ENCODE data around the gene SYK.

SYK gene

DNA sequence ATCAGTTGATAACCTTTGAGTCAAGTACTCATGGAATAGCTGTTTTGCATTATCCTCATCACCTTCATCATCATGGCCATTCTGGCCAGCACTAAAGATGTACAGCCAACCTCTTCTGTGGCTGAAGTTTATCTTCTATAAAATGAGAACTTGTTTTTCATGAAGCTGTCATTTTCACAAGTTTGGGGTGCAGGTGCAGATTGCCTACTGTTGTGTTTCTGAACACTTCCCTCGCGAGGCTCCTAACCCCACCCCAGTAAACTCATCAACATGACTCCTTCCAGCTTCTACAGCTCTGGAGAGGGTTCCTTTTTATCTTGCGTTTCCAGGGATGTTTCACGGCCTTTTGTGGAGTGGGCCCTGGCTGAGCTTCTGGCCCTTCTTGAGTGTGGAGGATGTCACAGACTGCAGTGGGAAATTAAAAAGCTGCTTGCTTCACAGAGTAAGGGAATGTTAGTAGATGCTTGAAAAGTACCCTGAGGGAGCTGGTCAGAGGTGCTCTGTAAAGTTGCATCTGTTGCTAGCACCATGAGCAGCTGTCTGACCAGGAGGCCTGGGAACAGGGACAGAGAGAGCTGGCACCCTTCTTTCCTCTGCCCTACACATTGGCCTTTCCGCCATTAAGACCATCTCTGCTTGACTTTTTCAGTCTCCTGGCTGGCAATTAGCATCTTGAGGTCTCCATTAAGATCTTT lies 24.9 kb downstream of the SYK start:
- DNase-seq: no peak

DNA sequence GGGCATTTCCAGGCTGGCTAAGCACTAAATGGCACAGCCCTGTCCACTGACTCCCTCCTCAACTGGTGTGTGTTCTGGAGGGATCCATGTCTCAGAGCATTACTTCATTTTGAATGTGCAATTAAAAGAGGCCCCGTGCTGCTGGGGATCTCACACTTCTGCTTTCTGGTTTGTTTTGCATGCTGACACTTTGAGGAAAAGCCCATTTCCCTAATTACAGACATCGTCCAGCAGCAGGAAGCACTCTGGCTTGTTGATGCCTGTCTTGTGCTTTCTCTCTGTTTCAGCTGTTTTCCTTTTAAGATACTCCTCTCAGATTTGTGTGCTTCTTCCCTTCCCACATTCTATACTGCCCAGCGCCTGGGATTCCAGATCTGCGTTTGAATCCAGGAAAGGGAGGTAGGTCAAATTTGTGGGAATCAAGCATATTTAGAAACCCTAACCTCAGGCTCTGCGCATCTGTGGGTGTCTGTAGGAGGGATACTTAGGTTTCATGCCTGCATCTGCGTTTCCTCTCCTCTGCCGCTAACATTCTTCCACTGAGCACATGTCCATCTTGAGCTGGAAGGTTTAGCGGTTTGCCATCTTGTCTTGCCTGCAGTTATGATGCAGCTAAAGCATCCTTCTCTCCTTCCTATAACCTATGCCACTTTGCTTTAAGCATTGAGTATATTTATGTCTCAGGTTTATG lies 25.7 kb downstream of the SYK start:
- no peak for DNase-seq

DNA sequence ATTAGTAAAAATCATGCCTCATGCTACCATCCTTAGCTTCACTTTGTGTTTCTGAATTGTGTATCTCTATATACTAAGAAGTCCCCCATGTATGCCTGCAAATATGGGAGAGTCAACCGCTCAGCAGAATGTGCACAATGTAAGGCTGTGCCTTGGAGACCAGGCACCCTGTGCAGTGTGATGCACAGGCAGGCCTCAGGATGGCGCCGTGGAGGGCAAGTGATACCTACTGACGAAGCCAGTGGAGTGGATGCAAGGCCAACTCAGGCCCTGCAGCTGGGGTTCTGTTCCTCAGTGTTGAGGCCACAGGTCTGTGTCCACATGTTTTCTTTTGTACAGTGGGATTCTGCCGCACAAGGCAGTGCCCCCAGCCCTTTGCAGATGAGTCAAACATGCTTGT lies 28.4 kb downstream of the SYK start:
- DNase-seq: no peak

DNA sequence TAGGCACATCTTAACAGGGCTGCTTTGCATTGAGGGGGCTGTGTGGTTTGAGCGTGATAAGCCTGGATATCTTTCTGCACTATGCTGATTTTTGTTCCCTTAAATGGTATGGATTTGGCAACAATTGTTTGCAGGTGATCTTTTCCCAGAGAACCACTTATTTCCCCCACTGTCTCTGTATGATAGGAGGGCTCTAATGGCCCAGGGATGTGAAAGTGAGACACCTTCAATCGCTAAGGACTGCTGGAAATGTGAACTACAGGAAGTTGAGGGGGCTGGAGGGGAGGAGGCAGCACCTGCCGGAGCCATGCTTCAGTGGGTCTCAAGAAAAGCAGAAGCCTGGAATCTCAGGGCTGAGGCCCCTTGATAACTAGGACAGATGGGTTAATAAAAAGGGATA lies 29.4 kb downstream of the SYK start:
- DNase-seq: no peak

DNA sequence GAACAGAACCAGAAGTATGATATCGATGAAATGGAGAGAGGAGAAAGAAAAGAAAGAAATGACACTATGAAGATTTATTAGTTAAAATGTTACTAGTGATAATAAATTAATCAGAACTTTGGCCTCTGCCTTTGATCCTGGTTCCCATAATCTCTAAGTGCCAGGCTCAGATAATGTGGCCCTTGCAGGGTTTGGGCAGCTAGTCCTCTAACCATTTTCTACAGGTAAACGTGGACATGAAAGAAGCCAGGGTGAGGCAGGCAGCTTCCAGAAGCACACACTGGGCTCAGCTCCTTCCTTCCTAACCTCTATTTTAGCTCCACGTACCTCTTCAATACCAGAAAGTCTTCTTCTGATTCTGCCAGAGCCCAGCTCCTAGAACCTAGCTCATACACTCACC lies 30.6 kb downstream of the SYK start:
- DNase-seq: no peak

DNA sequence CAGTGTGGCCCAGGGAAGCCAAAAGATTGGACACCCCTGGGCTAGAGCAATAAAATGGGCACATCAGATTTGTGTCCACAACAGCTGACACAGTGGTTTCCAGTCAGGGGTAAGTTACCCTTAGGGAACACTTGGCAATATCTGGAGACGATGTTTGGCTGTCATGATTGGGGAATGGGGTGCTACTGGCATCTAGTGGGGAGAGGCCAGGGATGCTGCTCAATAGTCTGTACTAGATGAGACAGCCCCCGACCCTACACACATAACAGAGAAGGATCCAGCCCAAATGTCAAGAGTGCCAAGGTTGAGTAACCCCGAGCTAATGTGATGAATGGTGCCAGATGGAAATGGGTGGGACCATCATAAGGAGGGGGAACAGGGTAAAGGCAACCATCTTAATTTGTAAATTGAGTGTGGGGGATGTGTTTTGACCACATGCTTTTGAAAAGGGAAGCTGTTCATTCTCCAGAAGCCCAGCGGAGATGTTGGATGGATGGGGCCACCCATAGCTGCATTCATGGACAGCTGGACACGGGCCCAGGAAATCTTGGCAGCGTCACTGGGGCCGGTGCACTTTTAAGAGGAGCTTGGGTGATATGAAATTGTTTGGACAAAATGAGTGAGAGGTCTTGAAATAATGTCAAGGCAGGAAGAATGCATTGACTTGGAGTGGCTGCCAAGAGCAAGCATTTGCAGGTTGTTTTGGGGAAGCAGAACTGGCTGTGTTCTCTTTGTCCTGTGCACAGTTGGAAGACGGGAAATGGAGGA lies 33.4 kb downstream of the SYK start:
- no peak for DNase-seq

DNA sequence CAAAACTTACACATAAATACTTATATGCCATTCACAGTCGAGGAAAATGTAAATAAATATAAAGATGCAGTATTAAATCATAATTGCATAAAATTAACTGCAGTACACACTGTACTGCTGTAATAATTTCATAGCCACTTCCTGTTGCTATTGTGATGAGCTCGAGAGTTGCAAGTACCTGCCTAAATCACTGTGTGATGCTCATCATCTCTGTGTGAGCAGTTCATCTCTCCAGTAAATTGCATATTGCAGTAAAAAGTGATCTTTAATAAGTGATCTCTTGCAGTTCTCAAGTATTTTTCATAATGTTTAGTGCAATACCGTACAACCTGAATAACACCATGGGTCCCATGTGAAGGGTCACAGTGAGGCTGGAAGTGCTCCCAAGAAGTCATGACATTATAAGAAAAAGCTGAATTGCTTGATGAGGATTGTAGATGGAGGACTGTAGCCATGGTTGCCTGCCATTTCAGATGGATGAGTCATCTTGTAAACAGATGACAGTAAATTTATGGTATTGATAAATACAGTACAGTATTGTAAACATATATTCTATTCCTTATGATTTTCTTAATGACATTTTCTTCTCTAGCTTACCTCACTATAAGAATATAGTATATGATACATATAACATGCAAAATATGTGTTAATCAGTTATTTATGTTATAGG lies 34.9 kb downstream of the SYK start:
- DNase-seq: no peak

DNA sequence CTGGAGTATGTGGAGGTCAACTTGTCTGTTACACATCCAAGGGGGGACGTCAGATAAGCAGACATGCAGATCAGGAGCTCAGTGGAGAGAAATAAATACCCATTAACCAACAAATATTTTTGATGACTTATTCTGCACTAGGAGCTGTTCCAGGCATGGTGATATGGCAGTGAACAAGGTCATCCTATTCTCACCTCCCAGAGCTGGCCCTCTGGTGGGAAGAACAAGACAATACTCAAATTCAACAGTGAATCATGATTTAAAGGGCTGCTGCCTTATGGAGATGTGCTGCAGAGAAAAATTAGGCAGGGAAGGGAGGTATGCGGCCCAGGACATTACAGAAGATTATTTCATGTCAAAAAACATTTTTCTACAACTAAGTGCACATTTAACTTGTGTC lies 36.5 kb downstream of the SYK start:
- no peak for DNase-seq

DNA sequence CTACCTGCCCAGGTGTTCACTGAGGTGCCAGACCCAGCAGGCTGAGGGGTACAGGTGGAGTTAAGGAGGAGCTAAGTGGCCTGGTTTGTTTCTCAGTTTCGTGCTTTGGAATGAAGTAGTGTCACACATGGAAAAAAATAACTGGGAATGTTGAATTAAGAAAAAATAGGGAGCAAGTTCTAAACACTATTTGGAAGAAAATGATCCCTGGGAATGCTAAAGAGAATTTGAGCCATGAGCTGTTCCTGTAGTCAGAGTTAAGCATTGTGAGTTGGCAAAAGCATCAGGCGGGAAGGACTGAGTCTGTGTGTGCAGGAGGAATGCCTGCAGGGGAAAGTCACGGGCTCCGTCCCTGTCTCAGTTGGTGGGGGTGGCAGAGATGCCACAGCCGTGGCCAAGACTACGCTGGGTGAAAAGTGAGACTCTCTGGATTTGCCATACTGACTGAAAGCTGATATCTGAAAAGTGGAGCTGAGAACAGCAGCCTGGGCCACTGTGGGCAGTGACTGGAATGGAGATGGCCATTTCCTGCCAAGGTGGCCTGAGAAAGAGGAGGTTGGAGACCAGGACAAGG lies 37.0 kb downstream of the SYK start:
- no peak for DNase-seq

DNA sequence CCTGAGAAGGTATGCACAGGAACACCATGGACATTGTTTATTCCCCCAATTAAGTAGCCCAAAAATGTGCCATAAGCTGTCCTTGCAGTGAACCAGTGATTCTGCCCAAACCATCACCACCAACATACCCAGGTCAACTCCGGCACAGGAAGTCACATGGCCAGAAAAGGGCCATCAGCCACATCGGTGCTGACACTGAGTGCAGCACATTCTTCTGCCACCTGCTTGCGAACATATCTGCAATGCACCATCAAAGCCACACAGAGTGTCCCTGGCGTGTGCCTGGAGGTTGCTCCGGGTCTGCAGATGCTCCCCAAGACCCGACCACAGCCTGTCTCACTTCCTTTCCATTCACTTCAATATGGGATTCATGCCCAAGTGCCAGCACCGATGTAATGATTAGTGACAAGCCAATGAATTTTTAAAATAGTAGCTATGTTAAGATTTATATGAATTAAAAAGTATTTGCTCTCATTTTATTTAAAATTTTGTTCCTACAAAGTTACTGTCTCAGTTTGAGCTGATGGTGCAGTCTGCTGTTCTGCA lies 37.6 kb downstream of the SYK start:
- no peak for DNase-seq

DNA sequence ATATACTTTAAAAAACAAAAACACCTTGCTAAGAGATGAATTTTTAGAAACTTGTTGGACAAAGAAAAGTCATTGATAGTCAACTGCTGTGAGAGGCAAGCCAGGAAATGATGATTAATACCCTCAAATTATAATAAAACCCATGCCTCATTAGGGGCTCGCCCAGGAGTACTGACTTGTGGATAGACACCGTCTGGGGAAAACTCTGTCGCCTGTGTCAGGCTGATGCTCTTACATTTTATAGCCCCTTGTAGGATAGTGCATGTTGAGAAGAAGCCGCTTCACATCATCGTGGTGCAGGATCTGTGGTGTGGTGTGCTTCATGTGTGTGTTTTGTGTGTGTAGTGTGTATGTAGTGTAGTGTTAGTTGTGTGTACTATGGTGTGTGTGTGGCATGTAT lies 39.1 kb downstream of the SYK start:
- DNase-seq: no peak

DNA sequence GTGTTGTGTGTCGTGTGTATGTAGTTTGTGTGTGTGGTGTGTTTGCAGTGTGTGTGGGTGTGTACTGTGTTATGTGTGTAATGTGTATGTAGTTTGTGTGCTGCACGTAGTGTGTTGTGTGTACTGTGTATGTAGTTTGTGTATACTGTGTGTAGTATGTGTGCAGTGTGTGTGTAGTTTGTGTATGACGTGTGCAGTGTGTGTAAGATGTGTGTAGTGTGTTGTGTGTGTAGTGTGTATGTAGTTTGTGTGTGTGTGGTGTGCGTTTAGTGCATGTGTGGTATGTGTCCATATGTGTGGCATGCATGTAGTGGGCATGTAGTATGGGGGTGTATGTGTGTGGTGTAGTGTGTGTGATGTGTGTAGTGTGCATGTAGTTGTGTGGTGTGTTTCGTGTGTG lies 39.6 kb downstream of the SYK start:
- no peak for DNase-seq

DNA sequence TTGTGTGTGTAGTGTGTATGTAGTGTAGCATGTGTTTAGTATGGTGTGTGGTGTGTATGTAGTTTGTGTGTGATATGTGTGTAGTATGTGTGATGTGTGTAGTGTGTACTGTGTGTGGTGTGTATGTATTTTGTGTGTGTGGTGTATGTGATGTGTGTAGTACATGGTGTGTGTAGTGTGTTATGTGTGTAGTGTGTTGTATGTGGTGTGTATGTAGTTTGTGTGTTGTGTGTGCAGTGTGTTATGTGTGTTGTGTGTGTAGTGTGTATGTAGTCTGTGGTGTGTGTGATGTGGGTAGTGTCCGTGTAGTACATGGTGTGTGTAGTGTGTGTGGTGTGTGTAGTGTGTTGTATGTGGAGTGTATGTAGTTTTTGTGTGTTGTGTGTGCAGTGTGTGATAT lies 40.0 kb downstream of the SYK start:
- no peak for DNase-seq

DNA sequence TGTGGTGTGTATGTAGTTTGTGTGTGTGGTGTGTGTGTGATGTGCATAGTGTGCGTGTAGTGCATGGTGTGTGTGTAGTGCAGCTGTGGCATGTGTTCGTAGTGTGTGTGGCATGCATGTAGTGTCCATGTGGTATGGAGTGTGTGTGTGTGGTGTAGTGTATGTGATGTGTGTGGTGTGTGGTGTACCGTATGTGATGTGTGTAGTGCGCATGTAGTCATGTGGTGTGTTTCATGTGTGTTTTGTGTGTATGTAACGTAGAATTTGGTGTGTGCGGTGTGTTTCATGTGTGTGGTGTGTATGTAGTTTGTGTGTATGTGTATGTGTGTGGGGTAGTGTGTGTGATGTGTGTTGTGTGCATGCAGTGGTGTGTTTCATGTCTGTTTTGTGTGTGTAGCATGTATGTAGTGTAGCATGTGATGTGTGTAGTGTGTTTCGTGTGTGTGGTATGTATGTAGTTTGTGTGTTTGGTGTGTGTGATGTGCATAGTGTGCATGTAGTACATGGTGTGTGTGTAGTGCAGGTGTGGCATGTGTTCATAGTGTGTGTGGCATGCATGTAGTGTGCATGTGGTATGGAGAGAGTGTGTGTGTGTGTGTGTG lies 40.7 kb downstream of the SYK start:
- DNase-seq: no peak

DNA sequence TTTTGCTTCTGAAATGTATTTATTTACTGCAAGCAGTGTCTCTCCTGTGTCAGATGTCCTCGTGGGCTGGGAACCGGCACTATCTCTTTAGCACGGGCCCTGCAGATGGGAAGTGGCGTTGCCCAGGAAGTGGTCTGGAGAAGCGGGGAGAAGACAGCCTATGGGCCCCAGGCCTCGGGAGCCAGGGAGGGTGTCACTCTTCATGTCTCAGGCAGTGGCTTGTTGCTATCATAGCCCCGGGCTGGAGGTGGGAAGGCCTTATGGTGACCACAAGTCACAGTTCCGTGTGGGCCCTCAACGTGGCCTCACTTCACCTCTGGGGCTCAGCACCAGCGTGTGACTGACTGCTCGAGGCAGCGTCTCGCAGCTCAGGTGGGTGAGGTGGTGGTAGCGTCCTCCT lies 41.4 kb downstream of the SYK start:
- DNase-seq: no peak

DNA sequence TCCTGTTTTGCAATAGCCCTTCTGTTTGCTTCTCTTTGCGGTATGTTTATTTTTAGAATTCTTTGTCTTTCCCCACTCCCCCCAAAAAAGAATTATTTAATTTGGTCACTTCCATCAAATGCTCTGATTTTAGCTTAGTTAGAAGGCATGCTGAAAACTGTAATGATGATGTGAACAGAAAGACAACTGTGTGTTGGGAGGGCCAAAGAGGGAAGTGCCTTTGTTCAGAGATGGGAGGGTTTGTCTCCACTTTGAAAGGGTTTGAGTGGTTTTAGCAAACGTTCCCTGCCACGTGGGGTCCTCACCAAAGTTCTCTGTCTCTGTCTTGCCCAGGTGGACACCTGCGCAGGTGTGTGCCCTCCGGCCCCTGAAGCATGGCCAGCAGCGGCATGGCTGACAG lies 41.9 kb downstream of the SYK start:
- DNase-seq: no peak

DNA sequence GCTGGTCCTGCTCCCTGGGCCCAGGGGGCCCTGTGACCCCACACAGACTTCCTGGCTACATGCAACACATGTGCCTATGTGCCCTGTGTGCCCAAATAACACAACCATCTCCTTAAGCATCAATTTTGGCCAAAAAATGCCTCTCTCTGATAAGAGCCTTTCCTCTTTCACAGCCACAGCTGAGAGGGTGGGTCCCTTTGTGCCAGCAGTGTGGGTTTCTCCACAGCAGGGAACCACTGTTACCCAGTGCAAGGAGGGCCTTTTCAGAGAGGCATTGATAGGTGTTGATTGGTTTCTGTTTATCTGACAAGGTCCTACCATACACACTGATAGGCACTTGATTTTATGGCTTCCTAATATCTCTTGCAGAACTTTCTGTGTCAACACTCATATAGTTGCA lies 42.7 kb downstream of the SYK start:
- no peak for DNase-seq

DNA sequence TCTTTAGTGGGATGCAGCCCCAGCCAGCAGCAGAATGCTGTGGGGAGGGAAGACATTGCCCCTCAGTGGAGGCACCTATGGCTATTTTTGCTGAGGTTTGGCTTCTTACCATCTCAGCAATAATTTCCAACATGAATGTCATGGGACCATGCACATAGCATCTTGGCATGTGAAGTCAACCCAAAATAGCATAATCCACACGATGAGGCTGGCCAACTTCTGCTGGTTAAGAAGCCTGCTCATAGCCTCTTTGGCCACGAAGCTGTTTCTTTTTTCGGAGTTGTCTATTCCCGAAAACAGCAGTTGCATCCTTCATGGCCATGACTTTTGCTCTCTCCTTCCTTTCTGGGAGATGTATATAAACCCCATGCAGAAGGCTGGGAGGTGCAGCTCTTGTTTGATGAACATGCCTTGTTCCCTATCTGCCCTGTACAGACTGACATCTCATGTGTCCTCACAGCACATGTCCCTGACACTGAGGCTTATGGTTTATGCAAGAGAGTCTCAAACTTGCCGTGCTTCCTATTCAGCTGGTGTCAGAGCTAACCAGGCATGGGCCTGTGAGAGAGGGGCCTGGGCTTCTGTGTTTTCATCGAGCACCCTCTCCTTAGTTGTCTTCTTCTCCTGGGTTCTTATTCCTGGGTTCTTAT lies 45.3 kb downstream of the SYK start:
- DNase-seq: no peak

DNA sequence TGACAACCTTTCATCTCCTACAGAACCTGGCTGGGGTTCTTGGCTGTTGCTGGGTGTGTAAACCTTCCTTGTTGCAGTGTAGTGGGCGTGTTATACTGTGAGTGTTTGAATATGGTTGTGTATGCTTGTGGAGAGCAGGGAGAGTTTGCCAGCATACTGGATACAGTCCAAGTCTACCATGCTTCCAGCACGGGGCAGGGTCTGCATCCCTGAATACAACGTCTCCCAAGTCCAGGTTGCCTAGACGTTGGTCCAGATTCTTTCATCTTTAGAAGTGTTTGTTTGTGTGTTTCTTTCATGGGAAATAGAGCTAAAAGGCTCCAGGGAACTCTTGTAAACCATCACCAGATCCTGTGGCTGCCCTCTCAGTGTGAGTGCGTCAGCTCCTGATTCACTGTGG lies 46.4 kb downstream of the SYK start:
- no peak for DNase-seq

DNA sequence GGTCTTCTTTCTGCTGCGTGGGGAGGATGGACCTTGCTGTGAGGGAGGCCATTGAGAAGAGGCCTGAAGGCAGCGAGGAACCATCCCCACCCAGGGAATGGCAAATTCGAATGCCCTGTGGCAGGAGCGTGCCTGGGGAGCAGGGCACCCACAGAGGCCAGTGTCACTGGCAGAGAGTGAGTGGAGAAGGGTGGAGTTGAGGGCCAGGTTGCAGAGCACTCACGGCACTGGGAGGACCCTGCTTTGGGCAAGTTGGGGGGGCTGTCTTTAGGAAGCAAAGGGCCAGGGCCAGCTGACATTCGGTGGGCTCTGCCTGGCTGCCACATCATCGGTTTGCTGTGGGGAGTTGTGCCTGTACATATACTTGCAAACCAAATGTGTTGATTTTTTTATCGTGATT lies 47.2 kb downstream of the SYK start:
- DNase-seq: no peak

DNA sequence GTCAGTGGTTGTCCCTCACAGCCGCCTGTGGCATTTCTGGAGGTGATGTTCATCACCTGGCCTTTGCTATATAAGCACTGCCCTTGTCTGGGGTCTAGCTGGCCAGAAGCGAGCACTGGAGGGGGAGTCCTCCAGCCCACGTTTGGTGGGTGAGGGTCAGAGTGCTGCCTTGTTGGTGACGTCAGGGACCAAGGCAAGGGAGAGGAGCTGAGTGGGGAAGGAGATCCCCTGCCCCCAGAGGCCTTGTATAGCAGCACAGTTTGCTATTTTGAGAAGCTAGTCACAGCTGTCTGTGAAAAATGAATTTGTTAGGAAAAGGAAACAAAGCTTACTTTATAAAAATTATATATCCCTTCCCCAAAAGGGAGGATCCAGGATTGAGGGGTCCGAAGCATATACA lies 49.8 kb downstream of the SYK start:
- DNase-seq: no peak

DNA sequence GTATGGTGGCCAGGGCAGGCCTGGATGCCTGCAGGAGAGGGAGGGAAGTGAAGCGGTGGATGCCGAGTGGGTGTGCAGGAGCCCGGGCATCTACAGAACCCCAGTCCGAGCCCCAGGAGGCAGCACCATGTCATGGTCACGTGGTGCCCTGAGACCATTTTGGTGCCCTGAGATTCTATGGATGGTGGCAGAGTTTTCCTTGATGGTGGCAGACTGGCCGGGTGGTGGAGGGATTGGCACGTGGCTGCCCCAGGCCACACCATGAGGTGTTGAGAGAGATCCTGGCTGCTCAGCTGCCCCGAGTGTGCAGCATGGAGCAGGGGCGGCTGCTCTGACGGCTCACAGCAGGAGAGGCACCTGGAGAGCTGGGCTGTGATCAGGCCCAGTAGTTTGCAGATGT lies 52.3 kb downstream of the SYK start:
- no peak for DNase-seq
